ENCODE data around the gene CDC45. TPM values are rescaled to one million over a fixed set of nuclear protein-coding genes. Genes with fewer than 3 reads are reported as not detected.

Gene CDC45
- total and polyA plus RNA-seq, 2 donors (not counting 1 experiment from before 2014, with no cell fraction given) = 3.8 to 12.0 TPM

DNA sequence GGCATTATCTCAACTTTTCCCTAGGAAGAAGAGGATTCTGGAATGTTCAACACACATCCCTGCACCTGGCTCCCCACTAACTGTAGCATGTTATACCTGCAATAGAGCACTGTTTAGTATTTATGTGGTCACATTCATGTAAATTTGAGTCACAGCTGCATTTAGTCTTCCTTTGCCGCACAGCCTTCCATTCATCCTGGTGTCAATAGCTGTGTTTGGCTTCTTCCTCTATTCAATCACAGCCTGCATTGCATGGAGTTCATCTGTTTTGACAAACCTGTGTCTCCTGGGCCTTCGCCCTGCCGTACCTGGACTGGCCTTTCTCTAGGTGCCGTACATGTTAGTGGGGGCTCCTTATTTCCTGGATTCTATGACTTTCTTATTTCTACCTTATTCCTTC is 28.1 kb upstream of the CDC45 start:
- Histone ChIP-seq H3K27ac (ENCODE audit: insufficient read depth, low read length) (no peak overlapping the region), H2AFZ (ENCODE audit: low read length) (no peak overlapping the region), H3K4me2 (ENCODE audit: extremely low read depth, insufficient read depth, low read length) (no peak overlapping the region), H3K27me3 (ENCODE audit: control insufficient read depth, insufficient read depth, low read length) (no peaks in the 10 kb centered on the region), H3K79me2 (ENCODE audit: control insufficient read depth, insufficient read depth, low read length) (peaks cover 5% of the 10 kb centered on the region), H3K9ac (ENCODE audit: insufficient read depth, low read length) (no peak overlapping the region), H4K20me1 (ENCODE audit: control insufficient read depth, extremely low read depth, insufficient read depth, low read length) (no peaks in the 10 kb centered on the region), H3K4me1 (ENCODE audit: control insufficient read depth, extremely low read depth, insufficient read depth, low read length) (peaks cover 5% of the 10 kb centered on the region), H3K36me3 (ENCODE audit: control insufficient read depth, insufficient read depth, low read length) (peaks cover 16% of the 10 kb centered on the region), H3K9me3 (ENCODE audit: control insufficient read depth, insufficient read depth, low read depth, low read length) (no peaks in the 10 kb centered on the region), H3K4me3 (replicated peaks in 1 of 4; ENCODE audit: control extremely low read depth in 1 of 4, insufficient read depth in 1 of 4, low read depth in 3 of 4, low read length in 4 of 4) (no peak overlapping the region)
- TF ChIP-seq EZH2 (IDR thresholded peaks at IDR 0.05; ENCODE audit: low read length, missing control alignments) = no peak
- TF ChIP-seq, protein P1, sequence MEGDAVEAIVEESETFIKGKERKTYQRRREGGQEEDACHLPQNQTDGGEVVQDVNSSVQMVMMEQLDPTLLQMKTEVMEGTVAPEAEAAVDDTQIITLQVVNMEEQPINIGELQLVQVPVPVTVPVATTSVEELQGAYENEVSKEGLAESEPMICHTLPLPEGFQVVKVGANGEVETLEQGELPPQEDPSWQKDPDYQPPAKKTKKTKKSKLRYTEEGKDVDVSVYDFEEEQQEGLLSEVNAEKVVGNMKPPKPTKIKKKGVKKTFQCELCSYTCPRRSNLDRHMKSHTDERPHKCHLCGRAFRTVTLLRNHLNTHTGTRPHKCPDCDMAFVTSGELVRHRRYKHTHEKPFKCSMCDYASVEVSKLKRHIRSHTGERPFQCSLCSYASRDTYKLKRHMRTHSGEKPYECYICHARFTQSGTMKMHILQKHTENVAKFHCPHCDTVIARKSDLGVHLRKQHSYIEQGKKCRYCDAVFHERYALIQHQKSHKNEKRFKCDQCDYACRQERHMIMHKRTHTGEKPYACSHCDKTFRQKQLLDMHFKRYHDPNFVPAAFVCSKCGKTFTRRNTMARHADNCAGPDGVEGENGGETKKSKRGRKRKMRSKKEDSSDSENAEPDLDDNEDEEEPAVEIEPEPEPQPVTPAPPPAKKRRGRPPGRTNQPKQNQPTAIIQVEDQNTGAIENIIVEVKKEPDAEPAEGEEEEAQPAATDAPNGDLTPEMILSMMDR (conservative IDR thresholded peaks at IDR 0.05 in 1 of 2, IDR thresholded peaks at IDR 0.05 in 1 of 2; ENCODE audit: low read depth in 1 of 2, low read length in 2 of 2) = no peak
- DNase-seq (ENCODE audit: low read depth in 2 of 2) = no peak

DNA sequence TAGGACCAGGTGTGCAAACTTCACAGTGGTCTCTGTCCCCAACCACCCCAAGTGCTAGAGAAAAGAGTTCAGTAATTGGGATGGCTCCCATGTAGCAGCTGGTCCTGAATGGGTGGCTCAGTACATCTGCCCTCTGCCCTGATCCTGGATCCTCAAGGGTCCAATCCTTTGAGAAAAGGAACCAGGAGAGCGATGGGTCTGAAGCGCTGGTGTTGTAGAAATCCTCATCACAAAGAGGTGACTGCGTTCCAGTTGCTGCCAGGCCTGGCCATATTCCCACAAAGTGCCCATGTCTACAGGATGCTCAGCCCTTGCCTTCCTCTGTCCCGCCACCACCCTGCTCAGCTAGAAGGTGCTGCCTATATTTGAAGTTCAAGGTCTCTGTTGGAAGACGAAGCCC is 26.0 kb upstream of the CDC45 start:
- Histone ChIP-seq H3K4me1 (ENCODE audit: control insufficient read depth, extremely low read depth, insufficient read depth, low read length) (peaks cover 3% of the 10 kb centered on the region), H2AFZ (ENCODE audit: low read length) (no peak overlapping the region), H3K4me3 (replicated peaks in 1 of 4; ENCODE audit: control extremely low read depth in 1 of 4, insufficient read depth in 1 of 4, low read depth in 3 of 4, low read length in 4 of 4) (no peak overlapping the region), H4K20me1 (ENCODE audit: control insufficient read depth, extremely low read depth, insufficient read depth, low read length) (no peaks in the 10 kb centered on the region), H3K4me2 (ENCODE audit: extremely low read depth, insufficient read depth, low read length) (no peak overlapping the region), H3K27ac (ENCODE audit: insufficient read depth, low read length) (no peak overlapping the region), H3K27me3 (ENCODE audit: control insufficient read depth, insufficient read depth, low read length) (no peaks in the 10 kb centered on the region), H3K9me3 (ENCODE audit: control insufficient read depth, insufficient read depth, low read depth, low read length) (no peaks in the 10 kb centered on the region), H3K79me2 (ENCODE audit: control insufficient read depth, insufficient read depth, low read length) (no peaks in the 10 kb centered on the region), H3K9ac (ENCODE audit: insufficient read depth, low read length) (no peak overlapping the region), H3K36me3 (ENCODE audit: control insufficient read depth, insufficient read depth, low read length) (peaks cover 22% of the 10 kb centered on the region)
- DNase-seq (ENCODE audit: low read depth in 2 of 2) = no peak
- TF ChIP-seq, protein P1 (conservative IDR thresholded peaks at IDR 0.05 in 1 of 2, IDR thresholded peaks at IDR 0.05 in 1 of 2; ENCODE audit: low read depth in 1 of 2, low read length in 2 of 2) = no peak
- TF ChIP-seq EZH2 (IDR thresholded peaks at IDR 0.05; ENCODE audit: low read length, missing control alignments) = no peak

- no peak overlapping the region for H3K9ac ChIP-seq (ENCODE audit: insufficient read depth, low read length)
- no peaks in the 10 kb centered on the region for H3K27me3 ChIP-seq (ENCODE audit: control insufficient read depth, insufficient read depth, low read length)
- no peak overlapping the region for H3K4me2 ChIP-seq (ENCODE audit: extremely low read depth, insufficient read depth, low read length)
- H3K4me3 ChIP-seq (replicated peaks in 1 of 4; ENCODE audit: control extremely low read depth in 1 of 4, insufficient read depth in 1 of 4, low read depth in 3 of 4, low read length in 4 of 4) = no peak overlapping the region
- no peak overlapping the region for H3K27ac ChIP-seq (ENCODE audit: insufficient read depth, low read length)
- DNase-seq (ENCODE audit: low read depth in 2 of 2) = no peak
- TF ChIP-seq, protein P1 (conservative IDR thresholded peaks at IDR 0.05 in 1 of 2, IDR thresholded peaks at IDR 0.05 in 1 of 2; ENCODE audit: low read depth in 1 of 2, low read length in 2 of 2) = no peak
- TF ChIP-seq EZH2 (IDR thresholded peaks at IDR 0.05; ENCODE audit: low read length, missing control alignments) = no peak
- H2AFZ ChIP-seq (ENCODE audit: low read length) = no peak overlapping the region
- H3K36me3 ChIP-seq (ENCODE audit: control insufficient read depth, insufficient read depth, low read length) = peaks cover 22% of the 10 kb centered on the region
- no peaks in the 10 kb centered on the region for H3K79me2 ChIP-seq (ENCODE audit: control insufficient read depth, insufficient read depth, low read length)
- no peaks in the 10 kb centered on the region for H4K20me1 ChIP-seq (ENCODE audit: control insufficient read depth, extremely low read depth, insufficient read depth, low read length)
- H3K4me1 ChIP-seq (ENCODE audit: control insufficient read depth, extremely low read depth, insufficient read depth, low read length) = peaks cover 3% of the 10 kb centered on the region
- H3K9me3 ChIP-seq (ENCODE audit: control insufficient read depth, insufficient read depth, low read depth, low read length) = no peaks in the 10 kb centered on the region
These were observed 25.6 kb upstream of the CDC45 start for GRCh38 chr22:19454156-19454555.

All from fibroblast of lung (primary cell).